Activated CD4-positive, alpha-beta T cell treated with anti-CD3 and anti-CD28 coated beads for 1 hour (primary cell): ENCODE results near the gene GRAP2.

Experiments
- DNase-seq: peaks from one replicate; pipeline ENCODE4 v3.0.0-alpha.2; 2020

The GRAP2 gene

GRCh38 chr22:39997421-39997820, 96.5 kb downstream of the GRAP2 start:
- DNase-seq = no peak

GRCh38 chr22:39997939-39998726, 97.2 kb downstream of the GRAP2 start:
- DNase-seq = no peak

- no peak for DNase-seq
These were observed 98.4 kb downstream of the GRAP2 start for GRCh38 chr22:39999144-39999757.

- no peak for DNase-seq
These were observed 99.3 kb downstream of the GRAP2 start for GRCh38 chr22:40000171-40000570.

GRCh38 chr22:40001106-40001505, 100.2 kb downstream of the GRAP2 start:
- DNase-seq = no peak

GRCh38 chr22:40001800-40002577, 101.1 kb downstream of the GRAP2 start:
- DNase-seq = no peak

GRCh38 chr22:40002935-40003715, 102.2 kb downstream of the GRAP2 start:
- no peak for DNase-seq

GRCh38 chr22:40004836-40005235, 104.0 kb downstream of the GRAP2 start:
- DNase-seq = no peak

- no peak for DNase-seq
These were observed 105.8 kb downstream of the GRAP2 start for GRCh38 chr22:40006641-40007040.

- no peak for DNase-seq
These were observed 107.2 kb downstream of the GRAP2 start for GRCh38 chr22:40007853-40008710.

- DNase-seq = no peak
These were observed 107.9 kb downstream of the GRAP2 start for GRCh38 chr22:40008726-40009291.

GRCh38 chr22:40009292-40009774, 108.4 kb downstream of the GRAP2 start:
- no peak for DNase-seq

- peak; percentile 24 for DNase-seq
These were observed 109.2 kb downstream of the GRAP2 start for GRCh38 chr22:40009951-40010671.

- no peak for DNase-seq
These were observed 109.9 kb downstream of the GRAP2 start for GRCh38 chr22:40010746-40011145.

GRCh38 chr22:40014667-40015248, 113.9 kb downstream of the GRAP2 start:
- DNase-seq = no peak

- DNase-seq = no peak
These were observed 114.6 kb downstream of the GRAP2 start for GRCh38 chr22:40015358-40015976.

- no peak for DNase-seq
These were observed 117.2 kb downstream of the GRAP2 start for GRCh38 chr22:40018051-40018450.

GRCh38 chr22:40019100-40019499, 118.2 kb downstream of the GRAP2 start:
- DNase-seq = no peak

- DNase-seq = no peak
These were observed 120.1 kb downstream of the GRAP2 start for GRCh38 chr22:40020956-40021355.
